HG03064 (cell line): ENCODE measurements around the gene SH3PXD2B.
"Not testable (repeated sequence)": the region's sequence is repeated elsewhere in the genome, so short reads cannot be mapped to it uniquely, and the experiment has no call there.

Experiments
- ATAC-seq: cut with Tn5 transposase; IDR thresholded peaks from one replicate; pipeline ENCODE4 v1.9.1; 2021; ENCODE audit warnings: low read depth; ENCODE audit not compliant: unreplicated experiment

Gene SH3PXD2B

DNA sequence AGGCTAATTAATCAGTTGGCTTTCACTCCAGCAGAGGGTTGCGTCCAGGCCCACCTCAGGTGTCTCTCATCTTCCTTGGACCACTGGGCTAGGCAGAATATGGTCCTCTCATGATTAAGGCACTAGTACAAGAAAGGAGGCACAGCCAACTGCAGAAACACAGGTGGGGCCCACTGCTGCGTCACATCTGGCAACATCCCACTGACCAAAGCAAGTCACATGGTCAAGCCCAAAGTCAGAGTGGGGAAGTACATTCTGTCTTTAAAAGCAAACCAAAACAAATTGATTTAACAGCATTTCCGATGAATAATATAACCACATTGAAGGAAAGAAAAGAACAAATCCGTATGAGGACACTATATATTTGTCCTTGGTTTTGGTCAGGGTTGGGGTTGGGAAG is 142.7 kb downstream of the SH3PXD2B start:
- ATAC-seq: no peak

GRCh38 chr5:172311026-172311425 is 143.3 kb downstream of the SH3PXD2B start:
- no peak for ATAC-seq

DNA sequence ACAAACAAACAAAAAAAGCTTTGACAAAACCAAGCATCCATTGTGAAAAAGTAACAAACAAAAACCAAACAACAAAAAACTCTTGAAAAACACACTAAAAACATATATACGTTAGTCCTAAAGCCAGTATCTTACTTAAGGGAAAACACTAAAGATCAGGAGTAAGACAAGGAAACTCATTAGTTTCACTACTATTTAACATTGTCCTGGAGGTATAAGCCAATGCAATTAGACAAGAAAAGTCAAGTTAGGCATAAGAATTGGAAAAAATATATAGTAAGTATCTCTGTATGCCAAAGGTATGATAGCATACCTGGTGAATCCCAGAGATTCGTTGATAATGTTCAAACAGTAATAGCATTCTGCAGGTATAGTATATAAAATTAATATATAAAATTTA is 148.9 kb downstream of the SH3PXD2B start:
- no peak for ATAC-seq

DNA sequence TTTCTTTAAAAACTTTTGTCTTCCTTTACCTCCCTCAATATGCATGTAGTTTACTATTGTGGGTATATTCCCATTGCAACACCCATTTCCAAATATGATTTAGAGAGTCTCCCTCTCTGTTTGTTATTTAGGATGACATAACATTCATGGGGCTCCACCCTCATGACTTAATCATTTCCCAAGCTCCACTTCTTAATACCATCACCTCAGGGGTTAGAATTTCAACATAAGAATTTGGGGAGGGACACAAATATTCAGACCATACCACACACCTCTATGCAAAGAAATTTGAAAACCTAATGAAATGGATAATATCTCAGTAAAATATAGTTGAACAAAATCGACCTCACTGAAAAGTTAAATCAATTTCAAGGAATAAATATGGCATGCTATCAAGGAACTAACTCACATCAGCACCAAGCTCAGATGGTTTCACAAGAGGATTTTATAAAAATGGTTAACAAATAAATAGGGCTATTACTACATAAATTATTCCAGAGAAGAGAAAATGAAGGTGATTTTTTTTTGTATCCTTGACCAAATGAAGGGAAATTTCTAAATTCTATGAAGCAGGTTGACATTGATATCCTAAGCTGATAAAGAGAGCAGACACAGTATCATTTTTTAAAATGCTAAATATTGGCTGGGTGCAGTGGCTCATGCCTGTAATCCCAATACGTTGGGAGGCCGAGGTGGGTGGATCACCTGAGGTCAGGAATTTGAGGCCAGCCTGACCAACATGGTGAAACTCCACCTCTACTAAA is 150.6 kb downstream of the SH3PXD2B start:
- no peak for ATAC-seq

DNA sequence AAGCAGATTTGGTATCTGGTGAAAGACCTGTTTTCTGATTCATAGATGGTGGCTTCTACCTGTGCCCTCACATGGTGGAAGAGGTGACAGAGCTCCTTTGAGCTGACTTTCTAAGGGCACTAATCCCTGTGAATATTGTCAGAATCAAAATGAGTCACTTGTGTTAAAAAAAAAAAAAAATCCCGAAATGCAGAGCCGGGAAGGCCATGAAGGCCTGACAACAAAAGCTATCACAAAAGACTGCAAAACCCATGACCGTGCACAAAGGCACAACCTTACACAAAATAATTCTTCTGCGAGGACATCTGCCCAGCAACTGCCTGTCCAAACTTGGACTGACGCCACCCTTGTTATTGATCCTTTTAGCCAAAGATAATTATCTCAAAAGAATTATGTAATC is 151.2 kb downstream of the SH3PXD2B start:
- ATAC-seq: no peak

DNA sequence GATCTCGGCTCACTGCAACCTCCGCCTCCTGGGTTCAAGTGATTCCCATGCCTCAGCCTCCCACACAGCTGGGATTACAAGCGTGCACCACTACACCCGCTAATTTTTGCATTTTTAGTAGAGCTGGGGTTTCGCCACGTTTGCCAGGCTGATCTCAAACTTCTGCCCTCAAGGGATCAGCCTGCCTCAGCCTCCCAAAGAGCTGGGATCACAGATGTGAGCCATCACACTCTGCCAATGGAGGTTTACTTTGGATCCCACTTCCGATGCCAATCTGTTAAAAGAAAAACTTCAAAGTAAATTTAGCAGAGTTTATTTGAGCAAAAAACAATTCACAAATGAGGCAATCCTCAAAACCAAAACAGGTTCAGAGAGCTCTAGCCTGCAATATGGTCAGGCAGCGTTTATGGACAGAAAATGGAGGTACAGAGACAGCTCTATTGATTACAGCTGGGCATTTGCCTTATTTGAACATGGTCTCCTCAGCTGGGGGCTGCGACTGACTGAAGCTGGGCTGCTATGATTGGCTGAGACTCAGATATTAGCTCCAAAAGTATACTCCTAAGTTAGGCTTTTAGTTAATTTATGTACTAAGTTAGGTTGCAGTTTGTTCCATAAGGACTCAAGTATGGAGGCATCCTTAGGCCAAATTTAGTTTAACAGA is 152.1 kb downstream of the SH3PXD2B start:
- ATAC-seq: no peak

DNA sequence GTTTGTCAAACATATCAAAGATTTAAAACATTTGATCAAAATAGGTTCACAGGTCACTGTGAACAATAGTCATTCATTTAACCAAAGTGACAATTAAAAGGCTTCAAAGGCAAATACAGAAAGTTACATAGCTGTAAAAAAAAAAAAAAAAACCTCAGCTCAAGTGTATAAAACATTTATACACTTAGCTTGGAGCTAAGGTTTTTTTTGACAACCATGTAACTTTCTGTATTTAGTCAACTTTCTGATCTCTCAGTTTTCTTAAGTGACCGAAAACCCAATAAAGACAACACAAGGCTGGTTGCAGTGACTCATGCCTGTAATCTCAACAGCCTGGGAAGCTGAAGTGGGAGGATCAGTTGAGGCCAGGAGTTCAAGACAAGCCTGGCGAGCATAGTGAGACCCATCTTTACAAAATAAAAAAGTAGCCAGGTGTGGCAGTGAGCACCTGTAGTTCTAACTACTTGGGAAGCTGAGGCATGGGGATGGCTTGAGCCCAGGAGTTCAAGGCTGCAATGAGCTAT is 154.3 kb downstream of the SH3PXD2B start:
- ATAC-seq: no peak

- no peak for ATAC-seq
Observed at GRCh38 chr5:172294831-172295230, 159.5 kb downstream of the SH3PXD2B start.

GRCh38 chr5:172293745-172294342 is 160.5 kb downstream of the SH3PXD2B start:
- no peak for ATAC-seq

- ATAC-seq: peak; percentile 92
Observed at GRCh38 chr5:172293054-172293744, 161.1 kb downstream of the SH3PXD2B start.

GRCh38 chr5:172291837-172292236 is 162.5 kb downstream of the SH3PXD2B start:
- not testable (repeated sequence) for ATAC-seq

- no peak for ATAC-seq
Observed at GRCh38 chr5:172288465-172288864, 165.9 kb downstream of the SH3PXD2B start.

DNA sequence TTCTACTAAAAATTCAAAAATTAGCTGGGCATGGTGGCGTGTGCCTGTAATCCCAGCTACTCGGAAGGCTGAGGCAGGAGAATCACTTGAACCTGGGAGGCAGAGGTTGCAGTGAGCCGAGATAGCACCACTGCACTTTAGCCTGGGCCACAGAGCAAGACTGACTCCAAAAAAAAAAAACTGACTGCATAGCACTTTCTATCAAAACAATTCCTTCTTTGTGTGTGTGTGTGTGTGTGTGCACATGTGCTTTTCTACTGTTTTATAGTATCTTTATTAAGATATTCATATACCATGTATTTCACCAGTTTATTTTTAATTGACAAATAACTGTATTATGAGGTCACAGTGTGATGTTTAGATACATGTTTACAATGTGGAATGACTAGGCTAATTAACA is 167.2 kb downstream of the SH3PXD2B start:
- not testable (repeated sequence) for ATAC-seq

DNA sequence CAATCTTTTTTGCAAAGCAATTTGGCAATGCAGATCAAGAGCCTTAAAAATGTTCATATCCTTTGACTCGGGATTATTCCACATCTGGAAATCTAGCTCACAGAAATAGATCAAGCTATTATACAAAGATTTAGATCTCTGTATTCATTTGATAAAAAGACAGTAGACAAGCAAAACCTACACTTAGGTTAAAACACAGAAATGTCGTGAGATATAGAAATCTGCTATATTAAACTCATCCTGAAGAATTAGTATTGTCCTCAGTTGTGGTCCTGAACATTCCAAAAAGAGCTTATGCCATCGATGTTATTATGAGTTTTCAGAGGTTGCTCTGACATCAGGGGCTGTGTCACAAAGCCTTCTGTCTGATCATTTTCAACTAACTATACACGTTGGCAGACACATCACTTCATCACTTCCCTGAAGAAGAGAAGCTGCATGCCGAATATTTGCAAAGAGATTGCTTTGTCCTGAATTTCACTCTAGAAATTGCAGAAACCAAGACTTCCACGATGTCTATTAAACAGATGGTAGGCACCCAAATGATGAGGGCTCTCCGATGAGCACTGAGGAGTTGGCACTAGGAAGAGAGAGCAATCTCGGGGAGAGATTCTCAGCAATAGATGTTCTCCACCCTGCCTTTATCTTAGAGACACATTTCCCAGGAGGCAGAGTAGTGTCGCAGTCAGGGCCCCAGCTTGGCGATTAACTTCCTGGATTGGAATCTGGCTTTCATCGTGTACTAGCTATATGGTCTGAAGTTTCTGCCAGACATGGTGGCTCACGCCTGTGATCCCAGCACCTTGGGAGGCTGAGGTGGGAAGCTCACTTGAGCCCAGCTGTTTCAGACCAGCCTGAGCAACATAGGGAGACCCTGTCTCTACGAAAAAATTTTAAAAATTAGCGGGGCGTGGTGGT is 168.8 kb downstream of the SH3PXD2B start:
- no peak for ATAC-seq

GRCh38 chr5:172284611-172284980 is 169.7 kb downstream of the SH3PXD2B start:
- no peak for ATAC-seq

DNA sequence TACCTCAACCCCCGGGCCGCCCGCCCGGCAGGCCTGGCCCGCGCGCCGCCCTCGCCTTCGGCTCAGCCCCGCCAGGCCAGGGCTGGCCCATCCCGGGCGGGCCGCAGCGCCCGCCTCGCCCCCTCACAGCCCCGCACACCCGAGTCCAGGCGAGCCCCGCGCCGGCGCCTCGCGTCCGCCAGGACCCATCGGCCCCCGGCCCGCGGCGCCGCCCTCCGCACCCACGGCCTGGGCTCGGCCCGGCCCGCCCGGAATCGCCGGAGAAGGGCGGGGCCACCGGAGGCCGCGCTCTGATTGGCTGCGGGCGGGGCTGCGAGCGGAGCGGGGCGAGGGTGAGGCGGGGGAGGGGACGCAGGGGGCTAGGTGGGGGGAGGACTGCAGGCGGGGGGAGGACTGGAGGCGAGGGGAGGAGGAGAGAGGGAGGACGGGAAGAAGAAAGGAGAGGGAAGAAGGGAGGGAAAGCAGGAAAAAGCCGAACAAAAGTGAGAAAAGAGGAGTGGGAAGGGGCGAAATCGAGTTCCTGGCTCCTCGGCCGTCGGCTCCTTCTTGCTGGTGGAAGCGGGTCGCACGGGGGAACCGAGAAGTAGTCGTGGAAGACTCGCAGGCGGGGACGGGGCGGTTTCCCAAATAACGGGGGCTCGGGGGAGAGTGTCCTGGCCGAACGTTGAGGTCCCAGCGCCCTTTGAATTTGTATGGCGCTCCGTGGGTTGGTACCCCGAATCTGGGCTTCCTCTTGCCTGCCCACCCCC is 170.3 kb downstream of the SH3PXD2B start:
- peak; percentile 79 for ATAC-seq

DNA sequence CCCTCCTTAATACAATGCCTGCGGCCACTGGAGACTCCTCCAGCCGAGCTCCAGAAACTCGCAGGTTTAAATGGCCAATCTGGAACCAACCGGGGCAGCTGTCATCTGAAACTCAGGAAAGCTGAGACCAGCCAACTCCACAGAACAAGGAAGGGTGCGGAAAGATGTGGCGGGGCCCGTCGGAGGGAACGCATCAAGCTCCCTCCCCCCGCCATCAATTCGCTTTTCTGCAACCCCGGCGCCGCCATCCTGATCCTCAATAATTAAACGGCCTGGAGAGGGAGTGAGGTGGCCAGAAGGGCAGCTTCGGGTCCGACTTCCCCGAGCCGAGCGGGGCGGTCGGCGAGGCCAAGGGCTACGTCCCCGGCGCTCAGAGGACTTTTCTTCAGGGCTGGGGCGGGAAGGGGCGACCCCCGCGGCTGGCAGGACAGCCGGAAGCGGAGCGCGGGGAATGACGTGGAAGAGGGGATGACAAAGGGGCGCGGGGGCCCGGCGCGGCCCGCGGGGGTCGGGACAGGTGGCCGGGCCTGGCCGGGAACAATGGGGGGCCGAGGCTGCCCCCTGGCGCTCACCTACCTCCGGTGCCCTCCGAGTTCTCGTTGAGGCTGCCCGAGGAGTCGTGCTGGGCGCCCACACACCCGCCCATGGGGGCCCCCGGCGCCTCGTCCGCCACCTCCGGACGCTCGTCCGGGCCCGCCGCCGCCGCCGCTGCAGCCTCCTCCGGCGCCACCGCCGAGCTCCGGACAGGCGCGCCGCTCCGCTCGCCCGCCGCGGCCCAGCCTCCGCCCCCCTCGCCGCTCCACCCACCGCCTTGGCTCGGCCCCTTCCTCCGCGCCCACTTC is 171.1 kb downstream of the SH3PXD2B start, which contains the start of gene UBTD2:
Gene UBTD2, minus strand, starts transcription at position 745 of the 842 bp plus-strand sequence. Its CDS starts 99 bp downstream, at position 646.
- peak; percentile 84 for ATAC-seq
